Measurements from ENCODE around the gene FREM1.

Gene FREM1, protein sequence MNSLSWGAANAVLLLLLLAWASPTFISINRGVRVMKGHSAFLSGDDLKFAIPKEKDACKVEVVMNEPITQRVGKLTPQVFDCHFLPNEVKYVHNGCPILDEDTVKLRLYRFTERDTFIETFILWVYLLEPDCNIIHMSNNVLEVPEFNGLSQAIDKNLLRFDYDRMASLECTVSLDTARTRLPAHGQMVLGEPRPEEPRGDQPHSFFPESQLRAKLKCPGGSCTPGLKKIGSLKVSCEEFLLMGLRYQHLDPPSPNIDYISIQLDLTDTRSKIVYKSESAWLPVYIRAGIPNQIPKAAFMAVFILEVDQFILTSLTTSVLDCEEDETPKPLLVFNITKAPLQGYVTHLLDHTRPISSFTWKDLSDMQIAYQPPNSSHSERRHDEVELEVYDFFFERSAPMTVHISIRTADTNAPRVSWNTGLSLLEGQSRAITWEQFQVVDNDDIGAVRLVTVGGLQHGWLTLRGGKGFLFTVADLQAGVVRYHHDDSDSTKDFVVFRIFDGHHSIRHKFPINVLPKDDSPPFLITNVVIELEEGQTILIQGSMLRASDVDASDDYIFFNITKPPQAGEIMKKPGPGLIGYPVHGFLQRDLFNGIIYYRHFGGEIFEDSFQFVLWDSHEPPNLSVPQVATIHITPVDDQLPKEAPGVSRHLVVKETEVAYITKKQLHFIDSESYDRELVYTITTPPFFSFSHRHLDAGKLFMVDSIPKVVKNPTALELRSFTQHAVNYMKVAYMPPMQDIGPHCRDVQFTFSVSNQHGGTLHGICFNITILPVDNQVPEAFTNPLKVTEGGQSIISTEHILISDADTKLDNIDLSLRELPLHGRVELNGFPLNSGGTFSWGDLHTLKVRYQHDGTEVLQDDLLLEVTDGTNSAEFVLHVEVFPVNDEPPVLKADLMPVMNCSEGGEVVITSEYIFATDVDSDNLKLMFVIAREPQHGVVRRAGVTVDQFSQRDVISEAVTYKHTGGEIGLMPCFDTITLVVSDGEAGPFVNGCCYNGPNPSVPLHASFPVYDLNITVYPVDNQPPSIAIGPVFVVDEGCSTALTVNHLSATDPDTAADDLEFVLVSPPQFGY (N-terminal part only)

DNA sequence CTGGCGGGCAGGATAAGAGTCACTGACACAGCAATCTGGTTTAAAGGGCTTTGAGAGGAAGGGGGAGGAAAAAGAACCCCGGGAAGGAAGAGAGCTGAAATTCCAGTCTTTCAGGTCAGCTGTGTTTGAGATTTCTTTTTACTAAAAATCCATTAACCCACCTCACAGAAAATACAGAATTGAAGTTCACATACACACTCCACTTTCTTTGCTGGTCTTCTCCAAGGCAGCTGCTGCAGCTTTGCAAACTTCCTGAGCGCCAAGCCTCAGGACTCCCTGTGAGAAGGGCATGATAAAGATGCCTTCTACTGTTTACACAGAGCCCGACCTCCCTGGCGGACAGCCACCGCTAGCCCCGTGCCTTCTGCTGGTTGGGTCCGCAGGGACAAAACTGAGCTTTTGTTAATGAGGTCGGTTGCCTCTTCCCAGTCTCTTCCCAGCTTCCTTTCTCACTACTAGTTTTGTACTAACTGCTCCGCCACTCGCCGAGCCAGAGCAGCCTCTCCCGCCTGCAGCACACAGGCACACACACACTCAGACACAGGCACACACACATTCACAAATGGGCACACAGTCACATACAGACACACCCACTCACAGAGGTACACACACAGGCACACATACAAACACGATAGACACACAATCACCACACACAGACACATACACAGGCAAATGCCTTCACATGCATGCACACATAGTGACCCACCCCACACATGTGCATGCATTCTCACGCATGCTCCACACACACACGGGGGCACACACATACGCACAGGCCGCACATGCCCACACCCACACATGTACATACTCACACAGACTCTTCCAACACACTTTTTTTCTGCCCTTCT, at the start of gene FREM1:
Gene FREM1 (minus strand): TSS at position 468 of the 845 bp plus-strand sequence. CDS start 41,451 bp downstream, outside the sequence.
- TF ChIP-seq, protein P1, sequence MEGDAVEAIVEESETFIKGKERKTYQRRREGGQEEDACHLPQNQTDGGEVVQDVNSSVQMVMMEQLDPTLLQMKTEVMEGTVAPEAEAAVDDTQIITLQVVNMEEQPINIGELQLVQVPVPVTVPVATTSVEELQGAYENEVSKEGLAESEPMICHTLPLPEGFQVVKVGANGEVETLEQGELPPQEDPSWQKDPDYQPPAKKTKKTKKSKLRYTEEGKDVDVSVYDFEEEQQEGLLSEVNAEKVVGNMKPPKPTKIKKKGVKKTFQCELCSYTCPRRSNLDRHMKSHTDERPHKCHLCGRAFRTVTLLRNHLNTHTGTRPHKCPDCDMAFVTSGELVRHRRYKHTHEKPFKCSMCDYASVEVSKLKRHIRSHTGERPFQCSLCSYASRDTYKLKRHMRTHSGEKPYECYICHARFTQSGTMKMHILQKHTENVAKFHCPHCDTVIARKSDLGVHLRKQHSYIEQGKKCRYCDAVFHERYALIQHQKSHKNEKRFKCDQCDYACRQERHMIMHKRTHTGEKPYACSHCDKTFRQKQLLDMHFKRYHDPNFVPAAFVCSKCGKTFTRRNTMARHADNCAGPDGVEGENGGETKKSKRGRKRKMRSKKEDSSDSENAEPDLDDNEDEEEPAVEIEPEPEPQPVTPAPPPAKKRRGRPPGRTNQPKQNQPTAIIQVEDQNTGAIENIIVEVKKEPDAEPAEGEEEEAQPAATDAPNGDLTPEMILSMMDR (IDR thresholded peaks at IDR 0.05; ENCODE audit: control insufficient read depth, insufficient read depth, low read depth, low read length, missing control alignments) = no peak
- no peak within 1 kb of the TSS for H3K4me3 ChIP-seq (ENCODE audit: control insufficient read depth, low read depth, low read length)
- DNase-seq (ENCODE audit: low read depth) = no peak

DNA sequence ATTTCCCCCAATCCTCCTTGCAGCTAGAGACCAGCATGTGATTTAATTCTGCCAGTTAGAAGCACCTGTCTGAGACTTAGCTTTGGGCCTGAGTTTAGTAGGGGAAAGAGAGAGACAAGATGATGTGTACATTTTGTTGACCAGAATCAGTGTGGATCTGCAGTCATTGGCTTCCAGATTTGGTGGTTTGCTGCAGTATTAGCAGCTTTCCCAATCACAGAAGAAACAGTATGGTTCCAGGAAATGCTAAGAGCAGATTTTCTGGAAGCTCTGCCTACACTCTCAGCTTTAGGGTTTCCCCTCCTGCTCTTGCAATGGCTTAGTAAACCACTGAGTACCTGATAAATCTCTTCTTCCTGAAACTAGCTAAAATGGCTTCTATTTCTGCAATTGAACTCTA, 48.8 kb upstream of the FREM1 start:
- no peak for DNase-seq (ENCODE audit: low read depth)
- TF ChIP-seq, protein P1 (IDR thresholded peaks at IDR 0.05; ENCODE audit: control insufficient read depth, insufficient read depth, low read depth, low read length, missing control alignments) = no peak
- H3K4me3 ChIP-seq (ENCODE audit: control insufficient read depth, low read depth, low read length) = no peak overlapping the region

DNA sequence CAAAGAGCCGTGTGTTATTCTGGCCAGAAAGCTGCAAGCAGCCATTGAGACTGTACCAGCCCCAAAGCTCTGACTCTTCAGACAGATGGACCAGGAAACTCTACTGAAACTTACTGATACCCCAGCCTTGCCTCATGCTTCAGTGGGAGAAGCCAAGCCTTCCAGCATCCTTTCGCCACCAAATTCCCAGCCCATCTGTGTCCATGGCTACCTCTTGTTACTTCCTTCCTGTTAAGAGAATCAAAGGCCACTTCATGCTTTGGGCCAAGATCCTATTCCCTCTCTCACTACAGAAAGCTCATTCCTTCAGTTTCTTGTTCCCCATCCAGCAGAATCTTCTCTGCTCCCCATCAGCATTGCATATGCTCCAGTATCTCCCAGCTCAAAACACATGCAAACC, 46.9 kb upstream of the FREM1 start:
- no peak for DNase-seq (ENCODE audit: low read depth)
- TF ChIP-seq, protein P1 (IDR thresholded peaks at IDR 0.05; ENCODE audit: control insufficient read depth, insufficient read depth, low read depth, low read length, missing control alignments) = no peak
- no peak overlapping the region for H3K4me3 ChIP-seq (ENCODE audit: control insufficient read depth, low read depth, low read length)

DNA sequence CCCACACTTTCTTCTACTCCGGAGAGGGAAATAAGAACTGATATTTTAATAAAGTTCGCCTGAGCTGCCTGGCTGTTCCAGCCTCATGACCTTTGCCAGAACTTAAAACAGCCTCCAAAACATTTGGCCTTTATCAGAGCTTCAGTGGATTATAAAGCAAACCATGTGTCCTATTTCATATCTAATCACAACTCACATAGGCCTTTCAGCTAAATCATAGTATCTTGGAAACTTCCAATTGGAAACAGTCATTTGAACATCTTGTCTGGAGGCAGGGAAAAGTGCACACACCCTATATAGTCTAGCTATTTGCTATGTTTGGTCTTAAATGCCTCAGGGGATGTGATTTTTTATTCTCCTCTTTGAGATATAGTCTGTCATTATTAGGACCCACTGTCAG, 46.0 kb upstream of the FREM1 start:
- DNase-seq (ENCODE audit: low read depth) = no peak
- TF ChIP-seq, protein P1 (IDR thresholded peaks at IDR 0.05; ENCODE audit: control insufficient read depth, insufficient read depth, low read depth, low read length, missing control alignments) = no peak
- no peak overlapping the region for H3K4me3 ChIP-seq (ENCODE audit: control insufficient read depth, low read depth, low read length)

DNA sequence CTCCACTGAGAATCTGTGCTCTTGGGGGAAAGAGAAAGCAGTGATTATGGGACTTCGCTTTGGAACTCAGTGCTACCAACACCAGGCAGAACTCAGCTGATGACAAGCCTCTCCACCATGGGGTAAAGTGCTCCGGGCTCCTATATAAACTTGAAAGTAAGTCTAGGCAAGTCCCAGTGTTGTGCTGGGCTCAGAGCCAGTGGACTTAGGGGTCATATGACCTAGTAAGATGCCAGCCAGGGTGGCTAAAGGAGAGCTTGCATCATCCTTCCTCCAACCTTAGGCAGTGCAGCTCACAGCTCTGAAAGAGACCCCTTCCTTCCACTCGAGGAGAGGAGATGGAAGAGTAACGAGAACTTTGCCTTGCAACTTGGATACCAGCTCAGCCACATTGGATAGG, 35.1 kb upstream of the FREM1 start:
- no peak overlapping the region for H3K4me3 ChIP-seq (ENCODE audit: control insufficient read depth, low read depth, low read length)
- TF ChIP-seq, protein P1 (IDR thresholded peaks at IDR 0.05; ENCODE audit: control insufficient read depth, insufficient read depth, low read depth, low read length, missing control alignments) = no peak
- no peak for DNase-seq (ENCODE audit: low read depth)

All from AG09309 (cell line).